ENCODE results near the gene SMG6.

DNA sequence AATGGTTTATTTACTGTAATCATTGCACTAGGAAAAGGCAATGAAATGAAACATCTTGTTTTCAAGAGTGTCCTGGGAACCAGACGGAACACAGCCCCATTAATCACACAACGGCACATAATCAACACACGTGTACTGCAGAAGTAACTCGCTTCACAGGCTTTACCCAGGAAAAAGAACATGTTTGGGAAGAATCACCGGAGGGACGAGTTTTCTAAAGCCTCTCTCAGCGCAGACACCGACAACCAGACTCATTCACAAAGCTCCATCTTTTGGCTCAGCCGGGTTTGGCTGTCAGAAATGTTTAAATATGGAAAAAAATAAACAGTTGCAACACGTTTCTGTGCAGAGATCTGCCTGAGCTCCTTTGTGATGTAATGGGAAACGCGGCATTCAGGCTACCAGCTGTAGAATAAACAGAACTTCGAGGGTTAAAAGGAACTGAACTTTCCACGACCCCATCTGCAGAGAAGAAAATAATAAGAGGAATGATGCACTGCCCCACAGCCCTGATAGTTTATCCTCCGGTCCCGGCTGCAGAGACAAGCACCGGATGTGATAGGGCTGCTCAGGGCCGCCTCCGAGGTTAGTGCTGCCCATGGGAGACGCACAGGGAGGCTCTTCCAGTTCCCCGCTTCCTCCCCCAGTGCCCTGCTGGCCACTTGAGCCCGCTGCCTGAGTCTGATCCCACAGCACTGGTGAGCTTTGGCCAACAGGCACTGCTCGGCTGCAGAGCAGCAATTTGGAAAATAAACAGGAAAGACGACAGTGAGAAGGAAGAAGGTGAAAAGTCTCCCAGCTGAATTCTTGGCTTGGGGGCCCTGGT is 128.9 kb downstream of the SMG6 start:
- TF ChIP-seq POLR2A (IDR thresholded peaks at IDR 0.05; ENCODE audit: low read depth, low read length) (peak; percentile 63), POLR2AphosphoS5 (IDR thresholded peaks at IDR 0.05; ENCODE audit: insufficient read depth, low read depth, low read length) (peak; percentile 90), EZH2 (IDR thresholded peaks at IDR 0.05; ENCODE audit: borderline replicate concordance, low read depth, low read length, severe bottlenecking) (no peak), FOS (IDR thresholded peaks at IDR 0.05; ENCODE audit: borderline replicate concordance, insufficient read depth, low read length) (peak; percentile 57), JUN (IDR thresholded peaks at IDR 0.05; ENCODE audit: borderline replicate concordance, insufficient read depth, insufficient read length, low read depth) (peak; percentile 57), GATA2 (IDR thresholded peaks at IDR 0.05; ENCODE audit: insufficient read depth, insufficient read length, low read depth, low read length) (peak; percentile 85)
- TF ChIP-seq, protein P1, sequence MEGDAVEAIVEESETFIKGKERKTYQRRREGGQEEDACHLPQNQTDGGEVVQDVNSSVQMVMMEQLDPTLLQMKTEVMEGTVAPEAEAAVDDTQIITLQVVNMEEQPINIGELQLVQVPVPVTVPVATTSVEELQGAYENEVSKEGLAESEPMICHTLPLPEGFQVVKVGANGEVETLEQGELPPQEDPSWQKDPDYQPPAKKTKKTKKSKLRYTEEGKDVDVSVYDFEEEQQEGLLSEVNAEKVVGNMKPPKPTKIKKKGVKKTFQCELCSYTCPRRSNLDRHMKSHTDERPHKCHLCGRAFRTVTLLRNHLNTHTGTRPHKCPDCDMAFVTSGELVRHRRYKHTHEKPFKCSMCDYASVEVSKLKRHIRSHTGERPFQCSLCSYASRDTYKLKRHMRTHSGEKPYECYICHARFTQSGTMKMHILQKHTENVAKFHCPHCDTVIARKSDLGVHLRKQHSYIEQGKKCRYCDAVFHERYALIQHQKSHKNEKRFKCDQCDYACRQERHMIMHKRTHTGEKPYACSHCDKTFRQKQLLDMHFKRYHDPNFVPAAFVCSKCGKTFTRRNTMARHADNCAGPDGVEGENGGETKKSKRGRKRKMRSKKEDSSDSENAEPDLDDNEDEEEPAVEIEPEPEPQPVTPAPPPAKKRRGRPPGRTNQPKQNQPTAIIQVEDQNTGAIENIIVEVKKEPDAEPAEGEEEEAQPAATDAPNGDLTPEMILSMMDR (IDR thresholded peaks at IDR 0.05; ENCODE audit: extremely low read depth in 1 of 2, insufficient read depth in 1 of 2, low read depth in 1 of 2, low read length in 2 of 2), result peak; percentile 16 to 40
- TF ChIP-seq, protein P2, sequence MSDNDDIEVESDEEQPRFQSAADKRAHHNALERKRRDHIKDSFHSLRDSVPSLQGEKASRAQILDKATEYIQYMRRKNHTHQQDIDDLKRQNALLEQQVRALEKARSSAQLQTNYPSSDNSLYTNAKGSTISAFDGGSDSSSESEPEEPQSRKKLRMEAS (IDR thresholded peaks at IDR 0.05; ENCODE audit: insufficient read depth, insufficient read length), result peak; percentile 6
